AG04450 (cell line): ENCODE results near the gene ERAL1. TPM values are rescaled to one million over a fixed set of nuclear protein-coding genes. Genes with fewer than 3 reads are reported as not detected.
A peak's percentile ranks its signal among the peaks of the same experiment; 100 is the strongest.
"Not testable (repeated sequence)": the region's sequence is repeated elsewhere in the genome, so short reads cannot be mapped to it uniquely, and the experiment has no call there.

Experiments used
- CTCF ChIA-PET: fragments of 300-600, 350-600 bp; formaldehyde crosslinking; extraction: SDS; loops from one replicate; lab custom pipeline; 2022; ENCODE audit warnings: antibody characterized with exemption, inconsistent platforms; lab: Charles Lee
- POLR2A ChIA-PET: fragments of 350-600 bp; formaldehyde crosslinking; extraction: SDS; loops from one replicate; lab custom pipeline; 2021; ENCODE audit warnings: antibody characterized with exemption, inconsistent platforms; lab: Yijun Ruan, JAX
- DNase-seq: peaks from one replicate; pipeline ENCODE4 v3.0.0-alpha.2; 2011; ENCODE audit warnings: low read depth, low spot score
- H3K27ac ChIP-seq: one replicate; pipeline ENCODE4 v1.5.1; 2012; ENCODE audit warnings: low read depth, low read length, control low read depth
- H3K27me3 ChIP-seq: one replicate; pipeline ENCODE4 v1.6.0; 2012; ENCODE audit warnings: low read length; ENCODE audit not compliant: control insufficient read depth, insufficient read depth
- H3K4me3 ChIP-seq: 2 replicates; pipeline ENCODE4 v1.5.1; 2011; ENCODE audit warnings: mild to moderate bottlenecking, low read depth, low read length, control low read depth
- H3K9me3 ChIP-seq: 2 replicates; pipeline ENCODE4 v1.5.1; 2012; ENCODE audit warnings: low read length; ENCODE audit not compliant: control insufficient read depth, insufficient read depth
- polyA plus RNA-seq: library from polyadenylated mRNA; depleted of rRNA; stranded (reverse); fragments of >200 nt; gene quantifications from 2 replicates; pipeline ENCODE4 v1.2.3, GENCODE V29; 2011
- TF ChIP-seq, protein P1 (sequence below): IDR thresholded peaks from 2 replicates; pipeline ENCODE4 v1.5.1; 2011; ENCODE audit warnings: low read depth, low read length, control low read depth, inconsistent platforms

Gene ERAL1
- polyA plus RNA-seq, 1 experiment, result 45.7 TPM

DNA sequence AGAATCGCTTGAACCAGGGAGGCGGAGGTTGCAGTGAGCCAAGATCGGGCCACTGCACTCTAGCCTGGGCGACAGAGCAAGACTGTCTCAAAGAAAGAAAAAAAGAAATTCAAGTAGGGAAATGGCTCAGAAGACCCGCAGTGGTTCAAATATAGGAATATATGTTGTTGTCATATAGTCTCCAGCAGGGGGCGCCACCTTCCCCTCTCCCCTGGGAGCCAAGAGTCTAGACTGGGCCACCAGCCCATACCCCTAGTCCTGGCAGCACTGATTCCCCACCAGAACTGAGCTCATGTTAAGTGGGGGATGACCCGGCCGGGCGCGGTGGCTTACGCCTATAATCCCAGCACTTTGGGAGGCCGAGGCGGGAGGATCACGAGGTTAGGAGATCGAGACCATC lies 6.1 kb upstream of the ERAL1 start:
- H3K27me3 ChIP-seq, DNase-seq, POLR2A ChIA-PET, H3K4me3 ChIP-seq, H3K9me3 ChIP-seq, H3K27ac ChIP-seq: not testable (repeated sequence)
- CTCF ChIA-PET, result interaction anchor here (0.5 to 1.8 kb wide), 5 partner anchors 11 to 101 kb away, joined by 3 to 7 read pairs (median 5); no protein-coding TSS in a partner anchor
- TF ChIP-seq, protein P1, sequence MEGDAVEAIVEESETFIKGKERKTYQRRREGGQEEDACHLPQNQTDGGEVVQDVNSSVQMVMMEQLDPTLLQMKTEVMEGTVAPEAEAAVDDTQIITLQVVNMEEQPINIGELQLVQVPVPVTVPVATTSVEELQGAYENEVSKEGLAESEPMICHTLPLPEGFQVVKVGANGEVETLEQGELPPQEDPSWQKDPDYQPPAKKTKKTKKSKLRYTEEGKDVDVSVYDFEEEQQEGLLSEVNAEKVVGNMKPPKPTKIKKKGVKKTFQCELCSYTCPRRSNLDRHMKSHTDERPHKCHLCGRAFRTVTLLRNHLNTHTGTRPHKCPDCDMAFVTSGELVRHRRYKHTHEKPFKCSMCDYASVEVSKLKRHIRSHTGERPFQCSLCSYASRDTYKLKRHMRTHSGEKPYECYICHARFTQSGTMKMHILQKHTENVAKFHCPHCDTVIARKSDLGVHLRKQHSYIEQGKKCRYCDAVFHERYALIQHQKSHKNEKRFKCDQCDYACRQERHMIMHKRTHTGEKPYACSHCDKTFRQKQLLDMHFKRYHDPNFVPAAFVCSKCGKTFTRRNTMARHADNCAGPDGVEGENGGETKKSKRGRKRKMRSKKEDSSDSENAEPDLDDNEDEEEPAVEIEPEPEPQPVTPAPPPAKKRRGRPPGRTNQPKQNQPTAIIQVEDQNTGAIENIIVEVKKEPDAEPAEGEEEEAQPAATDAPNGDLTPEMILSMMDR, result peak; percentile 24

DNA sequence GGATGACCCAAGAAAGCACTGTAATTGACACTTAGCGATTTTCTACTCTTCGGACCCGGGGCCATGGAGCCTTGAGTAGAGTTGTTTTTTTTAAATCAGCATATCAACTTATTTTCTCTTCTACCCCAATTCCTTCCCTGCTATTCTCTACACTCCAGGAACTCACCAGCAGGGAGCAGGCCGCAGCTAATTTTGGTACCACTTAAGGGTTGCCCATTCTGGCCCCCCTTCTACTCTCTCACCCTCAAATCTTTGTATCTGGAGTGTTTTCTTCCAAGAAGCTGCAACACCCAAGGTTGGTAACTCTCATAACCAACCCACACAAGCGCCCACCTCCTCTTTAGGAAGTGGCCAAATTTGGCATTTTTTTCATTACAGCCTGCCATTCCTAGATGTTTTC lies 5.5 kb upstream of the ERAL1 start:
- TF ChIP-seq, protein P1, result 0 out of 2 replicates have a peak, but pooled peaks have one; percentile 7
- Histone ChIP-seq H3K4me3 (no peak overlapping the region), H3K9me3 (no peaks in the 10 kb centered on the region; the same call in 1 of the 2 replicates), H3K27me3 (no peaks in the 10 kb centered on the region), H3K27ac (no peak overlapping the region)
- ChIA-PET POLR2A (no interaction called here), CTCF (interaction anchor here (0.5 to 1.8 kb wide), 7 partner anchors 10 to 104 kb away, joined by 3 to 11 read pairs (median 5); no protein-coding TSS in a partner anchor)
- DNase-seq, result no peak

DNA sequence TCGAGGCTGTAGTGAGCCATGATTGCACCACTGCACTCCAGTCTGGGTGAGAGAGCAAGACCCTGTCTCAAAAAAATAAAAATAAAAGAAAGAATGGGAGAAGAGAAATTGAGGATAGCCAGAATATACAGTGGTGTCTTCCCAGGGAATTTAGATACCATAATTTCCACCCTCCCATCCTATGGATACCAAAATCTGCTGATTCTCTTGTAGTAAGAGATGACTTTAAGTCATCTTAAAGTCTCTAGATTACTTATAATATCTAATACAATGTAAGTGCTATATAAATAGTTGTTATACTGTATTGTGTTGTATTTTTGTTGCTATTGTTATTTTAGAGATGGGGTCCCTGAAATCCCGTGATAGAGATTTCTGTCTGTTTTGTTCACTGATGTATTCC lies 1.5 kb upstream of the ERAL1 start:
- DNase-seq, result no peak
- Histone ChIP-seq H3K9me3 (no peaks in the 10 kb centered on the region; the same call in 1 of the 2 replicates), H3K27me3 (no peaks in the 10 kb centered on the region), H3K4me3 (no peak overlapping the region), H3K27ac (no peak overlapping the region)
- POLR2A ChIA-PET, result interaction anchor here (0.9 kb wide), 1 partner anchor 127 kb away, joined by 6 read pairs; no protein-coding TSS in a partner anchor
- TF ChIP-seq, protein P1, result no peak
- CTCF ChIA-PET, result interaction anchor here (1.0 kb wide), 1 partner anchor 90 kb away, joined by 6 read pairs; no protein-coding TSS in a partner anchor

DNA sequence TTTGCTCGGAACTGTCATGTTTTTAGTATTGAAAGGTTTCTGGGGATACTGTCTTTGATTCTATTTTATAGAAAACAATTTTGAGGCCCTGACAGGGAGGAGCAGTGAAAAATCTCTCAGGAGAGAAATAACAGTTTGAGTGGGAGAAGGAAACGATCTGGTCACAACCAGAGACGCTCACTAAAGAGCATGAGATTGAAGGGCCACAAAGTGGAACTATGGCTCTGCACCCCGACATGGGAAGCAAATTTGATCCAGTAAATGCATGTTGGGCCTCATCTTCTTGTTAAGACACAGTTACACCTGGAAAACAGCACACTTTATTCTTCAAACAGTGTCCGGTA lies 492 bp downstream of the ERAL1 start:
- no peak for DNase-seq
- ChIA-PET POLR2A (interaction anchor here (0.6 to 1.0 kb wide), 3 partner anchors 18 to 92 kb away, joined by 3 to 7 read pairs (median 5); no protein-coding TSS in a partner anchor), CTCF (interaction anchor here (1.1 to 1.5 kb wide), 2 partner anchors 47 to 92 kb away, joined by 3 to 7 read pairs; no protein-coding TSS in a partner anchor)
- H3K27me3 ChIP-seq, result no peaks in the 10 kb centered on the region
- H3K27ac ChIP-seq, result peak overlapping the region; percentile 47
- TF ChIP-seq, protein P1, result no peak
- H3K9me3 ChIP-seq, result no peaks in the 10 kb centered on the region; the same call in 1 of the 2 replicates
- peak overlapping the region; percentile 92 for H3K4me3 ChIP-seq

- CTCF ChIA-PET, result interaction anchor here (1.1 to 1.5 kb wide), 2 partner anchors 46 to 93 kb away, joined by 3 to 7 read pairs; no protein-coding TSS in a partner anchor
Observed at GRCh38 chr17:28856028-28856574, 1.3 kb downstream of the ERAL1 start.

More at GRCh38 chr17:28856028-28856574, 1.3 kb downstream of the ERAL1 start:
- POLR2A ChIA-PET, result interaction anchor here (0.7 to 1.0 kb wide), 2 partner anchors 24 to 92 kb away, joined by 5 read pairs; no protein-coding TSS in a partner anchor
- H3K9me3 ChIP-seq, result no peaks in the 10 kb centered on the region; the same call in 1 of the 2 replicates
- no peak overlapping the region for H3K27ac ChIP-seq
- H3K27me3 ChIP-seq, result no peaks in the 10 kb centered on the region
- TF ChIP-seq, protein P1, result no peak
- no peak overlapping the region for H3K4me3 ChIP-seq
- DNase-seq, result no peak
